ENCODE results near the gene TBC1D14.

GRCh38 chr4:6916587-6917460 lies 7.2 kb downstream of the TBC1D14 start:
- TF ChIP-seq USF2 (IDR thresholded peaks at IDR 0.05; ENCODE audit: low read depth, low read length) (no peak), RCOR1 (IDR thresholded peaks at IDR 0.05; ENCODE audit: insufficient replicate concordance, low read length) (no peak), MAFK (IDR thresholded peaks at IDR 0.05; ENCODE audit: low read depth, low read length) (no peak), RAD21 (IDR thresholded peaks at IDR 0.05; ENCODE audit: low read length) (no peak), MAZ (IDR thresholded peaks at IDR 0.05; ENCODE audit: borderline replicate concordance, low read depth, low read length) (no peak), POLR2A (IDR thresholded peaks at IDR 0.05; ENCODE audit: low read depth, low read length) (no peak), NFE2L2 (IDR thresholded peaks at IDR 0.05; ENCODE audit: low read depth, low read length) (no peak), CHD1 (IDR thresholded peaks at IDR 0.05; ENCODE audit: low read depth, low read length) (no peak), CEBPB (IDR thresholded peaks at IDR 0.05; ENCODE audit: low read depth, low read length) (no peak), RFX5 (IDR thresholded peaks at IDR 0.05; ENCODE audit: low read depth, low read length) (no peak), SMC3 (IDR thresholded peaks at IDR 0.05; ENCODE audit: low read depth, low read length) (no peak), FOS (IDR thresholded peaks at IDR 0.05; ENCODE audit: low read depth, low read length) (peak; percentile 70)
- TF ChIP-seq, protein P1, sequence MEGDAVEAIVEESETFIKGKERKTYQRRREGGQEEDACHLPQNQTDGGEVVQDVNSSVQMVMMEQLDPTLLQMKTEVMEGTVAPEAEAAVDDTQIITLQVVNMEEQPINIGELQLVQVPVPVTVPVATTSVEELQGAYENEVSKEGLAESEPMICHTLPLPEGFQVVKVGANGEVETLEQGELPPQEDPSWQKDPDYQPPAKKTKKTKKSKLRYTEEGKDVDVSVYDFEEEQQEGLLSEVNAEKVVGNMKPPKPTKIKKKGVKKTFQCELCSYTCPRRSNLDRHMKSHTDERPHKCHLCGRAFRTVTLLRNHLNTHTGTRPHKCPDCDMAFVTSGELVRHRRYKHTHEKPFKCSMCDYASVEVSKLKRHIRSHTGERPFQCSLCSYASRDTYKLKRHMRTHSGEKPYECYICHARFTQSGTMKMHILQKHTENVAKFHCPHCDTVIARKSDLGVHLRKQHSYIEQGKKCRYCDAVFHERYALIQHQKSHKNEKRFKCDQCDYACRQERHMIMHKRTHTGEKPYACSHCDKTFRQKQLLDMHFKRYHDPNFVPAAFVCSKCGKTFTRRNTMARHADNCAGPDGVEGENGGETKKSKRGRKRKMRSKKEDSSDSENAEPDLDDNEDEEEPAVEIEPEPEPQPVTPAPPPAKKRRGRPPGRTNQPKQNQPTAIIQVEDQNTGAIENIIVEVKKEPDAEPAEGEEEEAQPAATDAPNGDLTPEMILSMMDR (conservative IDR thresholded peaks at IDR 0.05; ENCODE audit: low read depth, low read length) = no peak
